Activated CD4-positive, alpha-beta T cell treated with anti-CD3 and anti-CD28 coated beads for 24 hours (primary cell): ENCODE data around the gene NDUFA11.
"Not testable (repeated sequence)": the region's sequence is repeated elsewhere in the genome, so short reads cannot be mapped to it uniquely, and the experiment has no call there.

ENCODE experiments used
- DNase-seq, 2 donors: peaks; one replicate each; pipeline ENCODE4 v3.0.0-alpha.2; 2020; ENCODE audit warnings: low read depth in 2 of 2

The NDUFA11 gene

GRCh38 chr19:5857203-5858081 lies 46.1 kb downstream of the NDUFA11 start:
- no peak for DNase-seq

DNA sequence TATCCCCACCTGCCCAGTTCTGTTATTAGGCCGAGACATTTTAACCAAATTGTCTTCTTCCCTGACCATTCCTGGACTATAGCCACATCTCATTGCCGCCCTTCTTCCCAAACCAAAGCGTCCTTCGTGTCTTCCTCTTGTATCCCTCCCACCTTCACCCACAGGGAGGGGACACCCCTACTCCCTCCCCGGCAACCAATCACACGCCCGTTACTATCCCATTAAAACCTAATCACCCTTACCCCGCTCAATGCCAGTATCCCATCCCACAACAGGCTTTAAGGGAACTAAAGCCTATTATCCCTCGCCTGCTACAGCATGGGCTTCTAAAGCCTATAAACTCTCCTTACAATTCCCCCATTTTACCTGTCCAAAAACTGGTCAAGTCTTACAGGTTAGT lies 48.4 kb downstream of the NDUFA11 start:
- DNase-seq, result not testable (repeated sequence)

DNA sequence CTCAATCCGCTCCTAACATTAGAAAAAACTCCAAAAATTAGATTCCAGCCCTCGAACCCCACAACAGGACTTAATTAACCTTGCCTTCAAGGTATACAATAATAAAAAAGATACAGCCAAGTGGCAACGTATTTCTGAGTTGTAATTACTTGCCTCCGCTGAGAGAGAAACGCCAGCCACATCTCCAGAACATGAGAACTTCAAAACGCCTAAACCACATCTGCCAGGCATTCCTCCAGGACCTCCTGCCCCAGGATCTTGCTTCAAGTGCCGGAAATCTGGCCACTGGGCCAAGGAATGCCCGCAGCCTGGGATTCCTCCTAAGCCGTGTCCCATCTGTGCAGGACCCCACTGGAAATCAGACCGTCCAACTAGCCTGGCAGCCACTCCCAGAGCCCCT lies 49.5 kb downstream of the NDUFA11 start:
- not testable (repeated sequence) for DNase-seq

DNA sequence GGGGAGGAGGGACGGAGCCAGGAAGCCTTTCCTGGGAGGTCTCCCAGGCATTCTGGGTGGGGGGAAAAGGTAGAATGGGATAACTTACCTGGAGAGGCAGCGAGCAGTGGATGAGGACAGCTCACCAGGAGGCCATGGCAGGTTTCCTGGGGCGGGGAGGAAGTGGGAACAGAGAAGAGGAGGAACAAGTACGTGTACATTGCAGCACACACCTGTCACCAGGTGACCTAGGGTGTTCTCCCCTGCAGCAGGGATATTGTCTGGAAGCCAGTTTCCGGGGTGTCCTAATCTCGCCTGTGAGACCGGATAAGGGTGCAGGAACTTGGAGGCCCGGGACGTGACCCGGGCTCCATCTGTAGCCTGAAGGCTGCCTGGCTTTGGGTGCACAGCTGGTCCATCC lies 52.3 kb downstream of the NDUFA11 start, which contains the start of gene FUT3:
FUT3 (minus strand) TSS at position 148 of the 400 bp plus-strand sequence.
- no peak for DNase-seq

DNA sequence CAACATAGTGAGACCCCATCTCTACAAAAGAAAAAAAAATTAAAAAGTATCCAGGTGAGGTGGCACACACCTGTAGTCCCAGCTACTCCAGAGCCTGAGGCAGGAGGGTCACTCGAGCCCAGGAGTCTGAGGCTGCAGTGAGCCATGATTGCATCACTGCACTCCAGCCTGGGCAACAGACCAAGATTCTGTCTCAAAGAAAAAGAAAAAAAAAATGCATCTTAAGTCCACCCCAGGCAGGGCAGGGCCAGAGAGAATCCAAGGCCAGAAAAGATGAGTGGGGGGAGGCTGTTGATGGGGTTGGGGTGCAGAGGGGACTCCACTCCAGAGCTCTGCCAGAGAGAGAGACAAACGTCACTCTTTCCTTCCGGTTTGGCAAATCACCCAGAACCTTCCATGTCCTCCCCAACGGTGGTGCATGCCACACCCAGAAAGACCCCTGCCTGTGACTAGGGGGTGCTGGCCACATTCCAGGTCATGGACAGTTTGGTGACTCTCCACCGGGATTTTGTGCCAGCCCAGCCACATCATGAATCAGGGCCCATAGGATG lies 52.8 kb downstream of the NDUFA11 start:
- no peak for DNase-seq

- DNase-seq, result no peak
These were observed 53.4 kb downstream of the NDUFA11 start for GRCh38 chr19:5850189-5850588.

DNA sequence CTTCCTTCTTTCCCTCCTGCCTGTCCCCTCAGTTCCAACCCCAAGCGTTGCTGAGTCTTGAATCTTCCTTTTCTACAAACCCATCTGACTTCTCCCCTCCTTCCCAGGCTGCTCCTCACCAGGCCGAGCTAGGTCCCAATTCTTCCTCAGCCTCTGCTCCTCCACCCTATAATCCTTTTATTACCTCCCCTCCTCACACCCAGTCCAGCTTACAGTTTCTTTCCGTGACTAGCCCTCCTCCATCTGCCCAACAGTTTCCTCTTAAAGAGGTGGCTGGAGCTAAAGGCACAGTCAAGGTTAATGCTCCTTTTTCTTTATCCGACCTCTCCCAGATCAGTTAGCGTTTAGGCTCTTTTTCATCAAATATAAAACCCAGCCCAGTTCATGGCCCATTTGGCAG lies 55.0 kb downstream of the NDUFA11 start:
- DNase-seq, result not testable (repeated sequence)

DNA sequence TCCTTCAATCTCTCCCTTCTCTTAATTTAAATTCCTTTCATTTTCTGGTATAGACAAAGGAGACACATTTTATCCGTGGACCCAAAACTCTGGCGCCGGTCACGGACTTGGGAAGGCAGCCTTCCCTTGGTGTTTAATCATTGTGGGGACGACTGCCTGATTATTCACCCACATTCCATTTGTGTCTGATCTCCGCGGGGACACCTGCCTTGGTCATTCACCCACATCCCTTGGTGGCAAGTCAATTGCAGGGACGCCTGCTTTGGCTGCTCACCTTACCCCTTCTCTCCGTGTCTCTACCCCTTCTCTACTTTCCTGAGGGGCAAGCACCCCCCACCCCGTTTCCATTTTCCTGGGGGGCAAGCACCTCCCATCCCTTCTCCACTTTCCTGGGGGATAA lies 55.7 kb downstream of the NDUFA11 start:
- DNase-seq, result not testable (repeated sequence)
